Measurements from ENCODE around the gene ITK.

DNA sequence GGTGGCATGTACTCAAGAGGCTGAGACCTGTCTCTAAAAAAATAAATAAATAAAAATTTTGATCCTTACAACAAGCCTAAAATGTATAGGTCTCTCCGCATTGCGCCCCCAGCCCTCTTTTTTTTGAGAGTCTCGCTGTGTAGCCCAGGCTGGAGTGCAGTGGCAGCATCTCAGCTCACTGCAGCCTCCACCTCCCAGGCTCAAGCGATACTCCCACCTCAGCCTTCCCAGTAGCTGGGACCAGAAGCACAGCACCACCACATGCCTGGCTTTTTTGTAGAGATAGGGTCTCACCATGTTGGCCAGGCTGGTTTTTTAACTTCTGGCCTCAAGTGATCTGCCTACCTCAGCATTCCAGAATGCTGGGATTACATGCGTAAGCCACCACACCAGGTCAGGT is 12.4 kb upstream of the ITK start:
- TF ChIP-seq, protein P1, sequence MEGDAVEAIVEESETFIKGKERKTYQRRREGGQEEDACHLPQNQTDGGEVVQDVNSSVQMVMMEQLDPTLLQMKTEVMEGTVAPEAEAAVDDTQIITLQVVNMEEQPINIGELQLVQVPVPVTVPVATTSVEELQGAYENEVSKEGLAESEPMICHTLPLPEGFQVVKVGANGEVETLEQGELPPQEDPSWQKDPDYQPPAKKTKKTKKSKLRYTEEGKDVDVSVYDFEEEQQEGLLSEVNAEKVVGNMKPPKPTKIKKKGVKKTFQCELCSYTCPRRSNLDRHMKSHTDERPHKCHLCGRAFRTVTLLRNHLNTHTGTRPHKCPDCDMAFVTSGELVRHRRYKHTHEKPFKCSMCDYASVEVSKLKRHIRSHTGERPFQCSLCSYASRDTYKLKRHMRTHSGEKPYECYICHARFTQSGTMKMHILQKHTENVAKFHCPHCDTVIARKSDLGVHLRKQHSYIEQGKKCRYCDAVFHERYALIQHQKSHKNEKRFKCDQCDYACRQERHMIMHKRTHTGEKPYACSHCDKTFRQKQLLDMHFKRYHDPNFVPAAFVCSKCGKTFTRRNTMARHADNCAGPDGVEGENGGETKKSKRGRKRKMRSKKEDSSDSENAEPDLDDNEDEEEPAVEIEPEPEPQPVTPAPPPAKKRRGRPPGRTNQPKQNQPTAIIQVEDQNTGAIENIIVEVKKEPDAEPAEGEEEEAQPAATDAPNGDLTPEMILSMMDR (IDR thresholded peaks at IDR 0.05), result no peak
- TF ChIP-seq EZH2 (IDR thresholded peaks at IDR 0.05), result no peak
